Vagina (tissue), 2 donors: ENCODE results near the gene HEXB. TPM values are rescaled to one million over a fixed set of nuclear protein-coding genes. Genes with fewer than 3 reads are reported as not detected.
A peak's percentile ranks its signal among the peaks of the same experiment; 100 is the strongest.

Source experiments
- DNase-seq, 2 donors: peaks; one replicate each; pipeline ENCODE4 v3.0.0-alpha.2; 2017; ENCODE audit errors: extremely low spot score in 2 of 2
- H3K27ac ChIP-seq: fragments of 200-600 bp; sonication (generic); one replicate; pipeline ENCODE4 v1.5.1; 2019
- H3K27me3 ChIP-seq: fragments of 200-600 bp; sonication (generic); one replicate; pipeline ENCODE4 v1.5.1; 2019
- H3K36me3 ChIP-seq, 2 donors: fragments of 200-600 bp; sonication (generic); one replicate each; pipeline ENCODE4 v1.5.1; 2017 to 2019
- H3K4me1 ChIP-seq: fragments of 200-600 bp; sonication (generic); one replicate; pipeline ENCODE4 v1.5.1; 2019
- H3K4me3 ChIP-seq, 2 donors: fragments of 200-600 bp; sonication (generic); 1 replicate in 1 of 2; 2 replicates in 1 of 2; pipeline ENCODE4 v1.5.1; 2016 to 2019
- H3K9me3 ChIP-seq: fragments of 200-600 bp; sonication (generic); one replicate; pipeline ENCODE4 v1.5.1; 2019
- CTCF ChIP-seq, 3 experiments: fragments of 450-650 bp in 2 of 3; fragments of 200-600 bp in 1 of 3; sonication (generic) in 1 of 3; IDR thresholded peaks; one replicate each; pipeline ENCODE4 v1.5.1; 2017 to 2019; ENCODE audit warnings: antibody characterized with exemption in 3 of 3, mild to moderate bottlenecking in 2 of 3, moderate library complexity in 2 of 3
- POLR2A ChIP-seq, 2 donors: fragments of 450-650 bp; IDR thresholded peaks; one replicate each; pipeline ENCODE4 v1.6.1; 2017; ENCODE audit warnings: antibody characterized with exemption in 2 of 2, mild to moderate bottlenecking in 2 of 2, moderate library complexity in 2 of 2
- POLR2AphosphoS5 ChIP-seq, 2 donors: sonication (generic); formaldehyde crosslinking; IDR thresholded peaks; one replicate each; pipeline ENCODE4 v1.9.0; 2017; ENCODE audit warnings: antibody characterized with exemption in 2 of 2, mild to moderate bottlenecking in 2 of 2, low read depth in 1 of 2; ENCODE audit not compliant: insufficient read depth in 1 of 2
- intact Hi-C: fragments of 100-400 bp; cut with DNase I; formaldehyde crosslinking; loops from one replicate; pipeline ENCODE4 v1.15.1; 2023
- total RNA-seq: library from RNA; depleted of rRNA; stranded (reverse); fragments of >200 nt; gene quantifications from one replicate; pipeline ENCODE4 v1.2.3, GENCODE V29; 2016

Gene HEXB
- total RNA-seq, 1 donor from 2014 or later: 118 TPM

GRCh38 chr5:74762599-74762998, 77.6 kb downstream of the HEXB start:
- TF ChIP-seq POLR2AphosphoS5 (IDR thresholded peaks at IDR 0.05; ENCODE audit: insufficient read depth in 1 of 2, low read depth in 1 of 2) (no peak), POLR2A (IDR thresholded peaks at IDR 0.05) (no peak), CTCF (IDR thresholded peaks at IDR 0.05) (no peak)
- Histone ChIP-seq H3K27me3 (no peaks in the 10 kb centered on the region), H3K27ac (no peak overlapping the region), H3K36me3 (peaks cover 0 to 10% of the 10 kb centered on the region in 2 donors), H3K9me3 (no peaks in the 10 kb centered on the region), H3K4me3 (no peak overlapping the region), H3K4me1 (peaks cover 37% of the 10 kb centered on the region)
- intact Hi-C loops: no loop called here
- no peak for DNase-seq

- intact Hi-C loops: no loop called here
- no peaks in the 10 kb centered on the region for H3K9me3 ChIP-seq
- no peak overlapping the region for H3K27ac ChIP-seq
- no peak for DNase-seq
- no peaks in the 10 kb centered on the region for H3K27me3 ChIP-seq
- no peak overlapping the region for H3K4me3 ChIP-seq
- TF ChIP-seq CTCF (IDR thresholded peaks at IDR 0.05) (no peak), POLR2A (IDR thresholded peaks at IDR 0.05) (no peak), POLR2AphosphoS5 (IDR thresholded peaks at IDR 0.05; ENCODE audit: insufficient read depth in 1 of 2, low read depth in 1 of 2) (no peak)
- H3K36me3 ChIP-seq: peaks cover 0 to 7% of the 10 kb centered on the region in 2 donors
- H3K4me1 ChIP-seq: peaks cover 46% of the 10 kb centered on the region
These were observed 78.5 kb downstream of the HEXB start for GRCh38 chr5:74763504-74763903.

- Histone ChIP-seq H3K4me1 (peaks cover 46% of the 10 kb centered on the region), H3K4me3 (peak overlapping the region in 1 of 2 donors; percentile 57), H3K27ac (no peak overlapping the region), H3K9me3 (no peaks in the 10 kb centered on the region), H3K36me3 (peaks cover 0 to 9% of the 10 kb centered on the region in 2 donors), H3K27me3 (no peaks in the 10 kb centered on the region)
- TF ChIP-seq POLR2A (IDR thresholded peaks at IDR 0.05) (no peak), POLR2AphosphoS5 (IDR thresholded peaks at IDR 0.05; ENCODE audit: insufficient read depth in 1 of 2, low read depth in 1 of 2) (no peak), CTCF (IDR thresholded peaks at IDR 0.05) (no peak)
- intact Hi-C loops: no loop called here
- no peak for DNase-seq
These were observed 80.2 kb downstream of the HEXB start for GRCh38 chr5:74765201-74765600.

- intact Hi-C loops: no loop called here
- H3K27ac ChIP-seq: no peak overlapping the region
- H3K36me3 ChIP-seq: peaks cover 0 to 13% of the 10 kb centered on the region in 2 donors
- H3K4me3 ChIP-seq: peak overlapping the region; percentile 57 to 90
- TF ChIP-seq POLR2A (IDR thresholded peaks at IDR 0.05) (no peak), CTCF (IDR thresholded peaks at IDR 0.05) (no peak), POLR2AphosphoS5 (IDR thresholded peaks at IDR 0.05; ENCODE audit: insufficient read depth in 1 of 2, low read depth in 1 of 2) (no peak)
- no peaks in the 10 kb centered on the region for H3K27me3 ChIP-seq
- peaks cover 46% of the 10 kb centered on the region for H3K4me1 ChIP-seq
- no peak for DNase-seq
- H3K9me3 ChIP-seq: no peaks in the 10 kb centered on the region
These were observed 80.9 kb downstream of the HEXB start for GRCh38 chr5:74765929-74766328.

GRCh38 chr5:74766418-74766848, 81.4 kb downstream of the HEXB start:
- DNase-seq: no peak
- intact Hi-C loops: no loop called here
- peaks cover 46% of the 10 kb centered on the region for H3K4me1 ChIP-seq

More at GRCh38 chr5:74766418-74766848, 81.4 kb downstream of the HEXB start:
- Histone ChIP-seq H3K27ac (peak overlapping the region; percentile 82), H3K4me3 (peak overlapping the region; percentile 57 to 90), H3K9me3 (no peaks in the 10 kb centered on the region), H3K27me3 (no peaks in the 10 kb centered on the region), H3K36me3 (peaks cover 0 to 14% of the 10 kb centered on the region in 2 donors)
- peak in 1 of 3 experiments; percentile 17 for TF ChIP-seq CTCF (IDR thresholded peaks at IDR 0.05)
- no peak for TF ChIP-seq POLR2AphosphoS5 (IDR thresholded peaks at IDR 0.05; ENCODE audit: insufficient read depth in 1 of 2, low read depth in 1 of 2)
- no peak for TF ChIP-seq POLR2A (IDR thresholded peaks at IDR 0.05)
